DMS53 treated with DMSO at 0.1 percent for 48 hours (cell line): Measurements from ENCODE around the gene SEMA4B.

Experiments used
- DNase-seq: peaks from one replicate; lab custom pipeline; 2025; ENCODE audit not compliant: unreplicated experiment; lab: John Stamatoyannopoulos, UW

SEMA4B gene

DNA sequence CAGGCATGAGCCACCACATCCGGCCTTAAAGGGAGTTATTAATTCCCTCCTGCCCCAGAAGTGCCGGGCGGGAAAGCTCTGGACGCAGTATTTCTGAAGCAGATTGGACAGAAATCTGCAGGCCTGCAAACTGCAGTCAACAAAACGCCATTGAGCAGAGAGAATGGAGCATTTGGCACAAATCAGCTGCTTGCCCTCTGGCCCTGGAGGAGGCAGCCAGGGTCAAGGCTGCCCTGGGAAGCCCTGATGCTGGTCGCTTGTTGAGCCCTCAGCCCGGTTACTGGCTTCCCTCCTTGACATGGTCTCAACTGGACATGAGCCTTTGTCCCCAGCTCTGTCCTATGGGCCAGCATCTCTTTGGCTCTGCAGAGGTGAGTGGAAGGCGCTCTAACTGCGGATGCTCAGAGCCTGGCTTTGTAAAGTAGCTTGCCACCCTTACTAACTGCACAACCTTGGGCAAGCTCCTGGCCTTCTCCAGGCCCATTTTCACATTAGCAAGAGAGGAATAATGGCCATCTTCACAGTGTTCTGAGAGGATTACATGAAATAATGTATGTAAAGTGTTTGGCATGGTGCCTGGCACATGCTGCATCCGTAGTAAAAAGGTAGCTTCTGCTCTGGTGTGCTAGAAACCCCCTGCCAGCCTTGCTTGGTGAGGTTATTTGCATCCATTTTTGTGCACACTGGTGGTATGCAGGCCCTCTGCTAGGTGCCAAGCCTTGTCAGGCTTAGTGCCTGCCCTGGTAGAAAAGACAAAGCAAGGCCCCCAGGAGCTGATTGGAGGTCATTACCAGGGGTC lies 4.1 kb downstream of the SEMA4B start:
- DNase-seq, result no peak

DNA sequence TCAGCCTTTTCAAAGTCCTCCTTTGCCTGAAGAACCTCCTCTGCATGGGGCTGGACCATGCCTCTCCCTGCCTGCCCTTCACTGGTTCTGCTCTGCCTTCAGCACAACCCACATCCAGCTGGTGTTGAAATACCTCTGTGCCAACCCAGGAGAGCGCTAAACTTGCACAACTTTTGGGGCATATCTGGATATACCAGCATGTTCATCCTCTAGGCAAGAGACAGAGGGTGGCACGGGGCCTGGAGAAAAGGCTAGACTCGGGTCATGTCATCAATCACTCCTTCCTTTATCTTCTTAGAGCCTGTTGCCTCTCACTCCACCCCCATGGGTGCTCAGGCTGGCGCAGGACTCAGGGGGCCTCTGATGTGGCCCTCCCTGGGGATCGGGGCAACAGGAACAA lies 4.8 kb downstream of the SEMA4B start:
- no peak for DNase-seq

GRCh38 chr15:90207252-90207651 lies 6.1 kb downstream of the SEMA4B start:
- DNase-seq, result no peak

- DNase-seq, result no peak
Measured at GRCh38 chr15:90208356-90208755, 7.2 kb downstream of the SEMA4B start.

- DNase-seq, result no peak
Measured at GRCh38 chr15:90209591-90209990, 8.5 kb downstream of the SEMA4B start.

GRCh38 chr15:90210593-90210992 lies 9.5 kb downstream of the SEMA4B start:
- no peak for DNase-seq

- DNase-seq, result no peak
Measured at GRCh38 chr15:90211009-90211408, 9.9 kb downstream of the SEMA4B start.

DNA sequence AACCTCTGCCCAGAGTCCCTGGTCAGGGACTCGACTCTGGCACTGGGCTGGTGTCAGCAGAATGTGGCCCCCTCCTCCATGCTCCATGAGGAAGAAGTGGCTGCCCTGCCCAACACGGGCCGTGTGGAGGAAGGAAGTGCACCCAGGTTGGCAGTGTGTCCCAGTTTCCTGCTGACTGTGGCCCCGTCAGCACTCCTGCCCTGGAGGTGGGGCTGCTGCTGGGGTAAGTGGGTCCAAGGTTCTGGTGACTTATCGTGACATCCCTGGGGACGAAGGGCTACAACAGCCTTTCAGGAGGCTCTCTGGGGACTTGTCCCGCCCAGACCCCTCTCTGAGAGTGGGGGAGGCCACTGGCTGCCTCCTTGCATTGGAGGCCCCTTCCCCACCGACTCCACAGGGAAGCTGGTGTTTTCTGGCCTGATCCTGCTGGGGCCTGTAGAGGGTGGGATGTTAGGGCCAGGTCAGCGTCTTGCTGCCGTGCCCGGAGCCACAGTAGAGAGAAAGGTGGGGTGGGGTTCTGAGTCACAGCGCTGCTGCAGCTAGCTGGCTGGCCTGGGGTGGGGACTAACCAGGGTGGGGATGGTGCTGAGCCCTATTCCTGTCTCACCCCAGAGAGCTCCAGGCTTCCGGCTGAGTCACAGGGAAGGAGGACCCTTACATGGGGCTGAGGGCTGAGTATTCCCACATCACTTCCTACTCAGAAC lies 10.5 kb downstream of the SEMA4B start:
- no peak for DNase-seq

DNA sequence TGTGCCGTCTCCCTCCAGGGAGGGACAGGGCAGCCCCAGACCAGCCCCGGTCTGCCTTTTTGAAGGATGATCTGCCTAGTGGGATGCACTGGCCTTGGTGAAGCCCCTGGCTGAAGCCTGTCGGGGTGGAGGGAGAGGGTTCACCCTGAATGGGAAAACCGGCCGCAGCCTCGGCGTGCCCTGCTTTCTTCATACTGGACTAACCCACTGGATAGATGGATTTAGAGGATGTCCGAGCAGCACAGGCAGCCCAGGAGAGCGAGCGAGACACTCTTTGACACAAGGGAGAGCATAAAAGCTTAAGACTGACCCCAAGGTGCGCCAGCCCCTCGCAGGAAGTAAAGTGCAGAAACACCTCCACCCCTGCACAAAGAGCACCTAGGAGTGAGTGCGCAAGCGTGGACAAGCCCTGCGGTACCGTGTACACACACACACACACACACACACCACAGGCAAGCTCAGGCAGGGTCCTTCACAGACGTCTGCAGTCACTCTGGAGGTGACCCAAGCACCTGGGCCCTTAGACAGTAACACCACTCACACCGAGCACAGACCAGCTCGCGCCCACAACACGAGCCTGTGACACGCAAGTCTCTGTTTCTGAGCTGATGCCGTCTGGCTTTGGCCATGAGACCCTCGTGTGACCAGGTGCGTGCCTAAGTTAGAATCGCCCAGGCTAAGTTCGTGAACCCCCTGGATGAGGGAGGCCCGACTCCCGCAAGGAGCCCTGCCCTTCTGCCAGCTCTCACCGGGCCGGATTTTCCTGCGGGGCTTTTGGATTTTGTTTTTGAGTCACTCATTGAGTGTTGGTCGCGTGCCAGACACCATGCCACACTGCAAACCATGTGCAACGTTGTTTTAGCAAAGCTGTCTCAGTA lies 11.3 kb downstream of the SEMA4B start:
- no peak for DNase-seq

- no peak for DNase-seq
Measured at GRCh38 chr15:90213122-90213817, 12.1 kb downstream of the SEMA4B start.

- no peak for DNase-seq
Measured at GRCh38 chr15:90213818-90214204, 12.7 kb downstream of the SEMA4B start.

- no peak for DNase-seq
Measured at GRCh38 chr15:90214553-90215196, 13.5 kb downstream of the SEMA4B start.

- DNase-seq, result no peak
Measured at GRCh38 chr15:90217671-90218394, 16.7 kb downstream of the SEMA4B start.

DNA sequence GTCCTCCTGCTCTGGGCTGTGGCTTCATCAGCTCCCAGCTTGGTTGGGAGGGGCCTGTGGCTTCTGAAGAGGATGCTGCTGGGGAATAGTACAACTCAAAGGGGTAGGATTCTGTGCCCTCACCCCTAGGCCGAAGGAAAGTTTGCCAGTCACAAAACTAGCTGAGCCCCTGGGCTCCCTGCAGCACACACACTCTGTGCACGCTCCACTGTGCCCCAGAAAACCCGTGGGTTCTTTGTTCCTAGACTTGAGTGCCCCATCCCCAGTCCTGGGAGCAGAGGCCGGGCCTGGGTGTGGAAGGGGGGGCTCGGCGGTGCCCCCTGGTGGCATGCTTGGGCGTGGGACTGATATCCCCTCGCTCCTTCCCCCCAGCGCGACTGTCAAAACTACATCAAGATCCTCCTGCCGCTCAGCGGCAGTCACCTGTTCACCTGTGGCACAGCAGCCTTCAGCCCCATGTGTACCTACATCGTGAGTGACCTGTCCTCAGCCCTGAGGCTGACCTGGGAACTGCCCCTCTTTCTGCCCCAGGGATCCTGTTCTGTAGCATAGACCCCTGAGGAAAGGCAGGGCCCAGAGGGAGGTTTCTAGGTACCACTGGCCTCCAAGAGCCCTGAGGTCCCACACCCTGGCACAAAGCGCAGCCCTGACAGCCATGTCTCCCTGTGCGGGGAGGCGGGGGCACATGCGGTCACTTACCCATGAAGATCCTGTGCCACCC lies 18.5 kb downstream of the SEMA4B start:
- no peak for DNase-seq

GRCh38 chr15:90221246-90221900 lies 20.2 kb downstream of the SEMA4B start:
- DNase-seq, result peak; percentile 65

DNA sequence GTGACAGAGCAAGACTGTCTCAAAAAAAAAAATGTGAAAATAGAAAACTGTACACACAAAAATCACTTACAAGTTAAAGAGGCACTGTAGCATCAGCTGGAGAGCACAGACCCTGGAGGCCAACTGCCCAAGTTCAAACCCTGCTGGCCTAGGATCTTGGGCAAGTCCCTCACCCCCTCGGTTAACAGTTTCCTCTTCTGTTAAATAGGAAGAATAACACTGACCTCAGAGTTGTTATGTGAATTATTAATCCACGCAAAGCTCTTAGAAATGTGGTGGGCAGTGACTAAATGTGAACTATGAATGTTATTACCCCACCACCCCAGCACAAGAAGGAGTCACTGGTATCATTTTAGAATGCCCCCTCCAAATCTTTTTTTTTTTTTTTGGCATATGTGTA lies 21.4 kb downstream of the SEMA4B start:
- no peak for DNase-seq

DNA sequence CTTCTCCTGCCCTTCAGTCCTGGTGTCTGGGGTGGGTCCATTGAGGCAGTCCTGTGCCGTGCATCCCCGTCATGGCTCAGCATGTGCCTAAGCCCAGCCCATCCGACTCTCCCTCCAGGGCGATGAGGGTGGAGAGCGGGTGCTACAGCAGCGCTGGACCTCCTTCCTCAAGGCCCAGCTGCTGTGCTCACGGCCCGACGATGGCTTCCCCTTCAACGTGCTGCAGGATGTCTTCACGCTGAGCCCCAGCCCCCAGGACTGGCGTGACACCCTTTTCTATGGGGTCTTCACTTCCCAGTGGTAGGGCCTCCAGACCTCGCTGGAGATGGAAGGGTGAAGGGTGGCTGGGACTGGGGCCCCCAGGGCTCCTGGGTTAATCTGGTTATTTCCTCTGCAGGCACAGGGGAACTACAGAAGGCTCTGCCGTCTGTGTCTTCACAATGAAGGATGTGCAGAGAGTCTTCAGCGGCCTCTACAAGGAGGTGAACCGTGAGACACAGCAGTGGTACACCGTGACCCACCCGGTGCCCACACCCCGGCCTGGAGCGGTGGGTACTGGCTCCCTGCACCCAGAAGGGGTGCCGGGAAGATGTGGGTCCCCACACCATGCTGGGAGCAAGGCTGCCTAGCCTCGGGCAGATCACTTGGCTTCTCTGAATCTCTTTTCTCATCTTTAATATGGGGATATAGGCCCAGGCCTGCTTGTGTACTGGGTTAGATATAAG lies 22.5 kb downstream of the SEMA4B start:
- DNase-seq, result no peak

DNA sequence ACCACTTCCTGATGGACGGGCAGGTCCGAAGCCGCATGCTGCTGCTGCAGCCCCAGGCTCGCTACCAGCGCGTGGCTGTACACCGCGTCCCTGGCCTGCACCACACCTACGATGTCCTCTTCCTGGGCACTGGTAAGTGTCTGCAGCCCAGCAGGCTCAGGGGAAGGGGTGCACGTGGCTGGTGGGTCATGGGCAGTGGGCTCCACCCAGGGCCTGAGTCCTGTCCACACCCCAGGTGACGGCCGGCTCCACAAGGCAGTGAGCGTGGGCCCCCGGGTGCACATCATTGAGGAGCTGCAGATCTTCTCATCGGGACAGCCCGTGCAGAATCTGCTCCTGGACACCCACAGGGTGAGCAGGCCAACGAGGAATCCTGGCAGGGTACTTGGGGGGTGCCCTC lies 23.9 kb downstream of the SEMA4B start:
- DNase-seq, result no peak
